Neuronal stem cell (in vitro differentiated cells): ENCODE results near the gene ZEB2.

ENCODE experiments used
- DNase-seq: peaks from one replicate; pipeline ENCODE4 v3.0.0-alpha.2; 2013; ENCODE audit warnings: low spot score
- H2AFZ ChIP-seq: one replicate; pipeline ENCODE4 v1.6.1; 2013; ENCODE audit warnings: mild to moderate bottlenecking, low read length, inconsistent platforms
- H2AK5ac ChIP-seq: 2 replicates; pipeline ENCODE4 v1.6.1; 2013; ENCODE audit warnings: low read depth, mild to moderate bottlenecking, inconsistent platforms, low read length, moderate library complexity, mixed read lengths
- H2BK120ac ChIP-seq: 2 replicates; pipeline ENCODE4 v1.6.1; 2013; ENCODE audit warnings: low read depth, mild to moderate bottlenecking, inconsistent platforms, low read length, moderate library complexity, mixed read lengths
- H2BK12ac ChIP-seq: one replicate; pipeline ENCODE4 v1.6.1; 2013; ENCODE audit warnings: low read length, inconsistent platforms
- H2BK15ac ChIP-seq: 2 replicates; pipeline ENCODE4 v1.6.1; 2013; ENCODE audit warnings: mild to moderate bottlenecking, low read length, inconsistent platforms, mixed read lengths
- H2BK5ac ChIP-seq: one replicate; pipeline ENCODE4 v1.6.1; 2013; ENCODE audit warnings: inconsistent platforms, mild to moderate bottlenecking, low read length, moderate library complexity
- H3K14ac ChIP-seq: one replicate; pipeline ENCODE4 v1.6.1; 2013; ENCODE audit warnings: low read length, inconsistent platforms
- H3K18ac ChIP-seq: 2 replicates; pipeline ENCODE4 v1.6.1; 2013; ENCODE audit warnings: low read length, inconsistent platforms
- H3K23ac ChIP-seq: 2 replicates; pipeline ENCODE4 v1.6.1; 2013; ENCODE audit warnings: low read depth, mild to moderate bottlenecking, mixed read lengths, low read length, inconsistent platforms; ENCODE audit not compliant: poor library complexity
- H3K27ac ChIP-seq: replicated peaks from 3 replicates; pipeline ENCODE4 v1.5.1; 2013; ENCODE audit warnings: low read length, inconsistent platforms
- H3K27me3 ChIP-seq, 3 experiments: 2 replicates each; pipeline ENCODE4 v1.6.1; 2013; ENCODE audit warnings: low read length in 3 of 3, mild to moderate bottlenecking in 2 of 3, inconsistent platforms in 1 of 3, low read depth in 1 of 3, mixed read lengths in 1 of 3, moderate library complexity in 1 of 3; ENCODE audit not compliant: control insufficient read depth in 3 of 3, insufficient read depth in 3 of 3
- H3K36me3 ChIP-seq, 2 donors: replicated peaks in 1 of 2; 2 replicates each; pipeline ENCODE4 v1.6.1; 2013; ENCODE audit warnings: low read length in 2 of 2; ENCODE audit not compliant: control insufficient read depth in 2 of 2, insufficient read depth in 2 of 2
- H3K4ac ChIP-seq: 2 replicates; pipeline ENCODE4 v1.6.1; 2013; ENCODE audit warnings: inconsistent platforms, mild to moderate bottlenecking, low read length, moderate library complexity
- H3K4me1 ChIP-seq, 2 donors: 1 replicate in 1 of 2; 2 replicates in 1 of 2; pipeline ENCODE4 v1.6.1; 2013; ENCODE audit warnings: low read length in 2 of 2, low read depth in 1 of 2; ENCODE audit not compliant: control insufficient read depth in 2 of 2, insufficient read depth in 1 of 2
- H3K4me2 ChIP-seq: one replicate; pipeline ENCODE4 v1.6.1; 2013; ENCODE audit warnings: mild to moderate bottlenecking, low read length, inconsistent platforms; ENCODE audit not compliant: insufficient read depth, poor library complexity, severe bottlenecking
- H3K4me3 ChIP-seq, 2 donors: 2 replicates each; pipeline ENCODE4 v1.5.1; 2013; ENCODE audit warnings: low read length in 2 of 2, mild to moderate bottlenecking in 2 of 2, inconsistent platforms in 1 of 2, moderate library complexity in 1 of 2
- H3K79me1 ChIP-seq: one replicate; pipeline ENCODE4 v1.6.1; 2013; ENCODE audit warnings: low read depth, mild to moderate bottlenecking, inconsistent platforms, low read length, moderate library complexity
- H3K9ac ChIP-seq: one replicate; pipeline ENCODE4 v1.6.1; 2013; ENCODE audit warnings: mild to moderate bottlenecking, low read depth, low read length, inconsistent platforms; ENCODE audit not compliant: poor library complexity
- H3K9me3 ChIP-seq, 2 donors: replicated peaks in 1 of 2; 2 replicates each; pipeline versions ENCODE3 to v1.6.1; 2013; ENCODE audit warnings: low read length in 2 of 2, mild to moderate bottlenecking in 2 of 2, inconsistent platforms in 1 of 2, low read depth in 1 of 2, mixed read lengths in 1 of 2, moderate library complexity in 1 of 2; ENCODE audit not compliant: control insufficient read depth in 2 of 2, insufficient read depth in 1 of 2
- H4K8ac ChIP-seq: one replicate; pipeline ENCODE4 v1.6.1; 2013; ENCODE audit warnings: low read depth, mild to moderate bottlenecking, inconsistent platforms, low read length, moderate library complexity
- H4K91ac ChIP-seq: one replicate; pipeline ENCODE4 v1.6.1; 2013; ENCODE audit warnings: low read length, low read depth, mild to moderate bottlenecking, inconsistent platforms; ENCODE audit not compliant: poor library complexity
- WGBS, 2 donors: extraction: QIAGEN DNeasy Blood & Tissue Kit; methylation state at CpG; one replicate each; pipeline ENCODE4 v1.1.7; 2013; ENCODE audit warnings: missing lambda C conversion rate in 2 of 2, mixed read lengths in 1 of 2; ENCODE audit not compliant: insufficient read length in 2 of 2, insufficient replicate concordance in 1 of 2; ENCODE audit errors: extremely low coverage in 2 of 2; 5-methylcytosine and 5-hydroxymethylcytosine counted together

The ZEB2 gene

GRCh38 chr2:144424559-144425240, 95.2 kb downstream of the ZEB2 start:
- Histone ChIP-seq H3K14ac (no peak overlapping the region), H3K79me1 (no peaks in the 10 kb centered on the region), H3K27ac (no peak overlapping the region), H3K4ac (no peak overlapping the region), H2BK12ac (no peak overlapping the region), H3K36me3 (peaks cover 4 to 93% of the 10 kb centered on the region in 2 donors), H3K4me1 (peaks cover 6 to 15% of the 10 kb centered on the region in 2 donors), H3K27me3 (no peaks in the 10 kb centered on the region), H2BK120ac (no peak overlapping the region), H2AFZ (no peak overlapping the region), H2BK15ac (no peak overlapping the region), H3K23ac (no peak overlapping the region), H4K91ac (no peak overlapping the region), H2AK5ac (no peak overlapping the region), H4K8ac (no peak overlapping the region), H3K4me3 (no peak overlapping the region), H3K9ac (no peak overlapping the region), H2BK5ac (no peak overlapping the region), H3K9me3 (no peaks in the 10 kb centered on the region), H3K4me2 (no peak overlapping the region), H3K18ac (no peak overlapping the region)
- DNase-seq = no peak
- WGBS, 2 donors = no CpG with 5 or more reads among the region's 4 CpGs

GRCh38 chr2:144421606-144422510, 98.1 kb downstream of the ZEB2 start:
- Histone ChIP-seq H3K4ac (no peak overlapping the region), H3K9me3 (peaks cover 0 to 13% of the 10 kb centered on the region in 2 donors), H3K23ac (no peak overlapping the region), H3K27me3 (no peaks in the 10 kb centered on the region), H2BK12ac (no peak overlapping the region), H4K8ac (no peak overlapping the region), H3K4me1 (peaks cover 1 to 6% of the 10 kb centered on the region in 2 donors), H3K14ac (no peak overlapping the region), H4K91ac (no peak overlapping the region), H2AK5ac (no peak overlapping the region), H2BK15ac (no peak overlapping the region), H2AFZ (no peak overlapping the region), H2BK5ac (no peak overlapping the region), H3K36me3 (peaks cover 2 to 98% of the 10 kb centered on the region in 2 donors), H3K4me2 (no peak overlapping the region), H2BK120ac (no peak overlapping the region), H3K9ac (no peak overlapping the region), H3K79me1 (no peaks in the 10 kb centered on the region), H3K4me3 (no peak overlapping the region), H3K27ac (no peak overlapping the region), H3K18ac (no peak overlapping the region)
- WGBS, 2 donors = no CpG with 5 or more reads among the region's 1 CpG
- no peak for DNase-seq

- no peak overlapping the region for H3K23ac ChIP-seq
- no peak overlapping the region for H3K27ac ChIP-seq
- H2BK5ac ChIP-seq = no peak overlapping the region
- peaks cover 0 to 25% of the 10 kb centered on the region in 2 donors for H3K9me3 ChIP-seq
- no peak for DNase-seq
- no peak overlapping the region for H2BK120ac ChIP-seq
- no peaks in the 10 kb centered on the region for H3K4me1 ChIP-seq
- no peak overlapping the region for H2BK12ac ChIP-seq
- no peaks in the 10 kb centered on the region for H3K27me3 ChIP-seq
- H3K18ac ChIP-seq = no peak overlapping the region
- no peak overlapping the region for H3K4me2 ChIP-seq
- no peak overlapping the region for H3K4ac ChIP-seq
- peaks cover 2 to 98% of the 10 kb centered on the region in 2 donors for H3K36me3 ChIP-seq
- H2BK15ac ChIP-seq = no peak overlapping the region
- H2AK5ac ChIP-seq = no peak overlapping the region
- H3K9ac ChIP-seq = no peak overlapping the region
- no peak overlapping the region for H3K14ac ChIP-seq
- no peak overlapping the region for H4K8ac ChIP-seq
- no peak overlapping the region for H4K91ac ChIP-seq
- no peak overlapping the region for H3K4me3 ChIP-seq
- no CpG with 5 or more reads among the region's 3 CpGs for WGBS, 2 donors
- no peaks in the 10 kb centered on the region for H3K79me1 ChIP-seq
- no peak overlapping the region for H2AFZ ChIP-seq
Measured at GRCh38 chr2:144419218-144419617, 100.7 kb downstream of the ZEB2 start.

- Histone ChIP-seq H2BK12ac (no peak overlapping the region), H3K18ac (no peak overlapping the region), H3K36me3 (peaks cover 0 to 95% of the 10 kb centered on the region in 2 donors), H3K4me2 (no peak overlapping the region), H2AFZ (no peak overlapping the region), H3K14ac (no peak overlapping the region), H3K23ac (no peak overlapping the region), H2BK120ac (no peak overlapping the region), H2AK5ac (no peak overlapping the region), H2BK5ac (no peak overlapping the region), H3K27ac (no peak overlapping the region), H3K27me3 (no peaks in the 10 kb centered on the region), H4K8ac (no peak overlapping the region), H3K4me1 (peaks cover 2 to 4% of the 10 kb centered on the region in 2 donors), H3K79me1 (no peaks in the 10 kb centered on the region), H3K4me3 (no peak overlapping the region), H3K4ac (no peak overlapping the region), H3K9me3 (peaks cover 0 to 27% of the 10 kb centered on the region in 2 donors), H3K9ac (no peak overlapping the region), H2BK15ac (no peak overlapping the region), H4K91ac (no peak overlapping the region)
- whole genome bisulfite sequencing, 2 donors = 100% methylated on average over 1 of the region's 4 CpGs; no CpG with 5 or more reads in 1 of the 2 donors
- no peak for DNase-seq
Measured at GRCh38 chr2:144415386-144415785, 104.5 kb downstream of the ZEB2 start.
